ENCODE results near the gene AKR1A1.

DNA sequence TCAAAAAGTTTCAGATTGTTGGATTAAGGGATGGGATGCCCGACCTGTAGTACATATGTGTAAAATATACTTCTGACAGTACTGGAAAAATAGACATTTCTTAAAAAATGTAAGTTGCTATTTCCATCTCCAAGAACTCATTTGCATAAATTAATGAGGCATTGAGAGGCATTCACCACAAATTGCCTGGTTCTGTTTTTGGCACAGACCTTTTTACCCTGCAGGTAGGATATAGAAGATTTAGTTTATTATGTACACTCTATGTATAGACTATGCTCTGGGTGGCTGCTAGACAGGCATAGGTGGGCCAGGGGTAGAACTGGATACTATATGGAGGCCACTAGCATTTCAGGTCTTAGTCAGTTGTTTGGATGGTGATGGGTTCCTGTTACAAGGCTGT is 65.3 kb downstream of the AKR1A1 start:
- TF ChIP-seq EZH2 (IDR thresholded peaks at IDR 0.05; ENCODE audit: low read depth, unreplicated experiment) (no peak), POLR2AphosphoS5 (IDR thresholded peaks at IDR 0.05; ENCODE audit: low read depth) (no peak), EZH2phosphoT487 (IDR thresholded peaks at IDR 0.05; ENCODE audit: unreplicated experiment) (no peak), NANOG (IDR thresholded peaks at IDR 0.05; ENCODE audit: borderline replicate concordance) (no peak), CREB1 (CRISPR knock-in tag; IDR thresholded peaks at IDR 0.05; ENCODE audit: low read depth) (no peak), STAT1 (IDR thresholded peaks at IDR 0.05; ENCODE audit: unreplicated experiment) (no peak), JUNB (IDR thresholded peaks at IDR 0.05; ENCODE audit: unreplicated experiment) (no peak), ZNF114 (CRISPR knock-in tag; IDR thresholded peaks at IDR 0.05) (no peak)
- TF ChIP-seq, protein P1, sequence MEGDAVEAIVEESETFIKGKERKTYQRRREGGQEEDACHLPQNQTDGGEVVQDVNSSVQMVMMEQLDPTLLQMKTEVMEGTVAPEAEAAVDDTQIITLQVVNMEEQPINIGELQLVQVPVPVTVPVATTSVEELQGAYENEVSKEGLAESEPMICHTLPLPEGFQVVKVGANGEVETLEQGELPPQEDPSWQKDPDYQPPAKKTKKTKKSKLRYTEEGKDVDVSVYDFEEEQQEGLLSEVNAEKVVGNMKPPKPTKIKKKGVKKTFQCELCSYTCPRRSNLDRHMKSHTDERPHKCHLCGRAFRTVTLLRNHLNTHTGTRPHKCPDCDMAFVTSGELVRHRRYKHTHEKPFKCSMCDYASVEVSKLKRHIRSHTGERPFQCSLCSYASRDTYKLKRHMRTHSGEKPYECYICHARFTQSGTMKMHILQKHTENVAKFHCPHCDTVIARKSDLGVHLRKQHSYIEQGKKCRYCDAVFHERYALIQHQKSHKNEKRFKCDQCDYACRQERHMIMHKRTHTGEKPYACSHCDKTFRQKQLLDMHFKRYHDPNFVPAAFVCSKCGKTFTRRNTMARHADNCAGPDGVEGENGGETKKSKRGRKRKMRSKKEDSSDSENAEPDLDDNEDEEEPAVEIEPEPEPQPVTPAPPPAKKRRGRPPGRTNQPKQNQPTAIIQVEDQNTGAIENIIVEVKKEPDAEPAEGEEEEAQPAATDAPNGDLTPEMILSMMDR (conservative IDR thresholded peaks at IDR 0.05; ENCODE audit: low read depth in 2 of 2) = no peak
- TF ChIP-seq, protein P2, sequence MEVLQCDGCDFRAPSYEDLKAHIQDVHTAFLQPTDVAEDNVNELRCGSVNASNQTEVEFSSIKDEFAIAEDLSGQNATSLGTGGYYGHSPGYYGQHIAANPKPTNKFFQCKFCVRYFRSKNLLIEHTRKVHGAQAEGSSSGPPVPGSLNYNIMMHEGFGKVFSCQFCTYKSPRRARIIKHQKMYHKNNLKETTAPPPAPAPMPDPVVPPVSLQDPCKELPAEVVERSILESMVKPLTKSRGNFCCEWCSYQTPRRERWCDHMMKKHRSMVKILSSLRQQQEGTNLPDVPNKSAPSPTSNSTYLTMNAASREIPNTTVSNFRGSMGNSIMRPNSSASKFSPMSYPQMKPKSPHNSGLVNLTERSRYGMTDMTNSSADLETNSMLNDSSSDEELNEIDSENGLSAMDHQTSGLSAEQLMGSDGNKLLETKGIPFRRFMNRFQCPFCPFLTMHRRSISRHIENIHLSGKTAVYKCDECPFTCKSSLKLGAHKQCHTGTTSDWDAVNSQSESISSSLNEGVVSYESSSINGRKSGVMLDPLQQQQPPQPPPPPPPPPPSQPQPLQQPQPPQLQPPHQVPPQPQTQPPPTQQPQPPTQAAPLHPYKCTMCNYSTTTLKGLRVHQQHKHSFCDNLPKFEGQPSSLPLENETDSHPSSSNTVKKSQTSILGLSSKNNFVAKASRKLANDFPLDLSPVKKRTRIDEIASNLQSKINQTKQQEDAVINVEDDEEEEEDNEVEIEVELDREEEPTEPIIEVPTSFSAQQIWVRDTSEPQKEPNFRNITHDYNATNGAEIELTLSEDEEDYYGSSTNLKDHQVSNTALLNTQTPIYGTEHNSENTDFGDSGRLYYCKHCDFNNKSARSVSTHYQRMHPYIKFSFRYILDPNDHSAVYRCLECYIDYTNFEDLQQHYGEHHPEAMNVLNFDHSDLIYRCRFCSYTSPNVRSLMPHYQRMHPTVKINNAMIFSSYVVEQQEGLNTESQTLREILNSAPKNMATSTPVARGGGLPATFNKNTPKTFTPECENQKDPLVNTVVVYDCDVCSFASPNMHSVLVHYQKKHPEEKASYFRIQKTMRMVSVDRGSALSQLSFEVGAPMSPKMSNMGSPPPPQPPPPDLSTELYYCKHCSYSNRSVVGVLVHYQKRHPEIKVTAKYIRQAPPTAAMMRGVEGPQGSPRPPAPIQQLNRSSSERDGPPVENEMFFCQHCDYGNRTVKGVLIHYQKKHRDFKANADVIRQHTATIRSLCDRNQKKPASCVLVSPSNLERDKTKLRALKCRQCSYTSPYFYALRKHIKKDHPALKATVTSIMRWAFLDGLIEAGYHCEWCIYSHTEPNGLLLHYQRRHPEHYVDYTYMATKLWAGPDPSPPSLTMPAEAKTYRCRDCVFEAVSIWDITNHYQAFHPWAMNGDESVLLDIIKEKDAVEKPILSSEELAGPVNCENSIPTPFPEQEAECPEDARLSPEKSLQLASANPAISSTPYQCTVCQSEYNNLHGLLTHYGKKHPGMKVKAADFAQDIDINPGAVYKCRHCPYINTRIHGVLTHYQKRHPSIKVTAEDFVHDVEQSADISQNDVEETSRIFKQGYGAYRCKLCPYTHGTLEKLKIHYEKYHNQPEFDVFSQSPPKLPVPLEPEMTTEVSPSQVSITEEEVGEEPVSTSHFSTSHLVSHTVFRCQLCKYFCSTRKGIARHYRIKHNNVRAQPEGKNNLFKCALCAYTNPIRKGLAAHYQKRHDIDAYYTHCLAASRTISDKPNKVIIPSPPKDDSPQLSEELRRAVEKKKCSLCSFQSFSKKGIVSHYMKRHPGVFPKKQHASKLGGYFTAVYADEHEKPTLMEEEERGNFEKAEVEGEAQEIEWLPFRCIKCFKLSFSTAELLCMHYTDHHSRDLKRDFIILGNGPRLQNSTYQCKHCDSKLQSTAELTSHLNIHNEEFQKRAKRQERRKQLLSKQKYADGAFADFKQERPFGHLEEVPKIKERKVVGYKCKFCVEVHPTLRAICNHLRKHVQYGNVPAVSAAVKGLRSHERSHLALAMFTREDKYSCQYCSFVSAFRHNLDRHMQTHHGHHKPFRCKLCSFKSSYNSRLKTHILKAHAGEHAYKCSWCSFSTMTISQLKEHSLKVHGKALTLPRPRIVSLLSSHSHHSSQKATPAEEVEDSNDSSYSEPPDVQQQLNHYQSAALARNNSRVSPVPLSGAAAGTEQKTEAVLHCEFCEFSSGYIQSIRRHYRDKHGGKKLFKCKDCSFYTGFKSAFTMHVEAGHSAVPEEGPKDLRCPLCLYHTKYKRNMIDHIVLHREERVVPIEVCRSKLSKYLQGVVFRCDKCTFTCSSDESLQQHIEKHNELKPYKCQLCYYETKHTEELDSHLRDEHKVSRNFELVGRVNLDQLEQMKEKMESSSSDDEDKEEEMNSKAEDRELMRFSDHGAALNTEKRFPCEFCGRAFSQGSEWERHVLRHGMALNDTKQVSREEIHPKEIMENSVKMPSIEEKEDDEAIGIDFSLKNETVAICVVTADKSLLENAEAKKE (CRISPR knock-in tag; IDR thresholded peaks at IDR 0.05) = no peak
- TF ChIP-seq, protein P3, sequence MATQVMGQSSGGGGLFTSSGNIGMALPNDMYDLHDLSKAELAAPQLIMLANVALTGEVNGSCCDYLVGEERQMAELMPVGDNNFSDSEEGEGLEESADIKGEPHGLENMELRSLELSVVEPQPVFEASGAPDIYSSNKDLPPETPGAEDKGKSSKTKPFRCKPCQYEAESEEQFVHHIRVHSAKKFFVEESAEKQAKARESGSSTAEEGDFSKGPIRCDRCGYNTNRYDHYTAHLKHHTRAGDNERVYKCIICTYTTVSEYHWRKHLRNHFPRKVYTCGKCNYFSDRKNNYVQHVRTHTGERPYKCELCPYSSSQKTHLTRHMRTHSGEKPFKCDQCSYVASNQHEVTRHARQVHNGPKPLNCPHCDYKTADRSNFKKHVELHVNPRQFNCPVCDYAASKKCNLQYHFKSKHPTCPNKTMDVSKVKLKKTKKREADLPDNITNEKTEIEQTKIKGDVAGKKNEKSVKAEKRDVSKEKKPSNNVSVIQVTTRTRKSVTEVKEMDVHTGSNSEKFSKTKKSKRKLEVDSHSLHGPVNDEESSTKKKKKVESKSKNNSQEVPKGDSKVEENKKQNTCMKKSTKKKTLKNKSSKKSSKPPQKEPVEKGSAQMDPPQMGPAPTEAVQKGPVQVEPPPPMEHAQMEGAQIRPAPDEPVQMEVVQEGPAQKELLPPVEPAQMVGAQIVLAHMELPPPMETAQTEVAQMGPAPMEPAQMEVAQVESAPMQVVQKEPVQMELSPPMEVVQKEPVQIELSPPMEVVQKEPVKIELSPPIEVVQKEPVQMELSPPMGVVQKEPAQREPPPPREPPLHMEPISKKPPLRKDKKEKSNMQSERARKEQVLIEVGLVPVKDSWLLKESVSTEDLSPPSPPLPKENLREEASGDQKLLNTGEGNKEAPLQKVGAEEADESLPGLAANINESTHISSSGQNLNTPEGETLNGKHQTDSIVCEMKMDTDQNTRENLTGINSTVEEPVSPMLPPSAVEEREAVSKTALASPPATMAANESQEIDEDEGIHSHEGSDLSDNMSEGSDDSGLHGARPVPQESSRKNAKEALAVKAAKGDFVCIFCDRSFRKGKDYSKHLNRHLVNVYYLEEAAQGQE (IDR thresholded peaks at IDR 0.05; ENCODE audit: unreplicated experiment) = no peak
- TF ChIP-seq, protein P4, sequence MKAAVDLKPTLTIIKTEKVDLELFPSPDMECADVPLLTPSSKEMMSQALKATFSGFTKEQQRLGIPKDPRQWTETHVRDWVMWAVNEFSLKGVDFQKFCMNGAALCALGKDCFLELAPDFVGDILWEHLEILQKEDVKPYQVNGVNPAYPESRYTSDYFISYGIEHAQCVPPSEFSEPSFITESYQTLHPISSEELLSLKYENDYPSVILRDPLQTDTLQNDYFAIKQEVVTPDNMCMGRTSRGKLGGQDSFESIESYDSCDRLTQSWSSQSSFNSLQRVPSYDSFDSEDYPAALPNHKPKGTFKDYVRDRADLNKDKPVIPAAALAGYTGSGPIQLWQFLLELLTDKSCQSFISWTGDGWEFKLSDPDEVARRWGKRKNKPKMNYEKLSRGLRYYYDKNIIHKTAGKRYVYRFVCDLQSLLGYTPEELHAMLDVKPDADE (IDR thresholded peaks at IDR 0.05) = no peak
